ENCODE data around the gene SCMH1. TPM values are rescaled to one million over a fixed set of nuclear protein-coding genes. Genes with fewer than 3 reads are reported as not detected.

SCMH1 gene
- total RNA-seq, 1 experiment from 2014 or later = 16.5 TPM

DNA sequence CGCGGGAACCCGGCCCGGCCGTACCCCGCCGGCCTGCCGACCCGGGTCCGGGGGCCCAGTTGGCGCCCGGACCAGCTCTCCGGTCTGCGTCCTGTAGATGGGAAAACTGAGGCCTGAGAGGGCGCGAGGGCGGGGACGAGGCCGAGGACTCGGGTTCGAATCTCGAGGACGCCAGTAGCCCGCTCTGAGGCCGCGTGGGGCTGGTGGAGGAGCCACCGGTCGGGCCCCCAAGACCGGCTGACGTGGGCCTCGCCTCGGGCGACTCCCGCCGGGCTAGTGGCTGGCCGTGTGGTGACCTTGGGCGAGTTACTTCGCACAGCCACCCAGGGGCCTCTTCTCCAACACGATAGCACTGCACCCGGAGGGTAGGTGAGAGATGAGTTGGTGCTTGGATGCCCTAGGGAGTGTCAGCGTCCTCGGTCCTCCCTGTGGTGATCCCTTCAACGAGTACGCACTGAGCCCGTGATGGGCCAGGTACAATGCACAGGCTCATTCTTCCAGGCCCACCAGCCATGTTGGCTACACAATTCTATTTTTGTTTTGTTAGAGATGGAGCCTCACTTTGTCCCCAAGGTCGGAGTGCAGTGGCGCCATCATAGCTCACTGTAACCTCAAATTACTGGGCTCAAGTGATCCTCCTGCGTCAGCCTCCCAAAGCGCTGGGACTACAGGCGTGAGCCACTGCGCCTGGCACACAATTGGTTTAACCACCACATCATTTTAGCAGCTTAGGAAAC lies 404 bp upstream of the SCMH1 start:
- Histone ChIP-seq H4K5ac (ENCODE audit: insufficient read length, low read depth, low read length) (no peak overlapping the region), H3K27me3 (ENCODE audit: insufficient read depth, low read length) (no peaks in the 10 kb centered on the region), H2BK15ac (ENCODE audit: low read depth, low read length) (no peak overlapping the region), H3K4me1 (ENCODE audit: insufficient read depth, low read length) (peaks cover 2% of the 10 kb centered on the region; the same call in 1 of the 2 replicates), H3K79me2 (ENCODE audit: insufficient read depth, low read length) (peaks cover 3% of the 10 kb centered on the region; the same call in 1 of the 2 replicates), H2AFZ (ENCODE audit: low read length) (no peak overlapping the region), H3K4me2 (ENCODE audit: insufficient read depth, insufficient read length, low read length) (peak overlapping the region; percentile 70), H2BK120ac (ENCODE audit: low read depth, low read length, poor library complexity, severe bottlenecking) (no peak overlapping the region), H3K18ac (ENCODE audit: insufficient read length, low read depth, low read length) (peak overlapping the region; percentile 87), H4K20me1 (ENCODE audit: control insufficient read depth, insufficient read depth, insufficient read length) (no peaks in the 10 kb centered on the region), H2BK5ac (ENCODE audit: insufficient read length, low read length) (no peak overlapping the region), H2BK12ac (ENCODE audit: insufficient read length, low read depth, low read length) (no peak overlapping the region), H2BK20ac (ENCODE audit: low read depth, low read length, poor library complexity, severe bottlenecking) (no peak overlapping the region), H3K9ac (ENCODE audit: extremely low read depth, insufficient read length, low read length) (peak overlapping the region; percentile 60), H3K23ac (ENCODE audit: insufficient read length, low read depth, low read length) (no peak overlapping the region), H2AK5ac (ENCODE audit: insufficient read length, low read length) (no peak overlapping the region), H3K4ac (ENCODE audit: low read depth, low read length) (no peak overlapping the region; the same call in 1 of the 2 replicates), H3K14ac (ENCODE audit: insufficient read depth, low read length) (peak overlapping the region; percentile 92), H4K91ac (ENCODE audit: insufficient read length, low read depth, low read length) (no peak overlapping the region), H3K9me3 (ENCODE audit: control insufficient read depth, low read depth, low read length) (no peaks in the 10 kb centered on the region), H3K56ac (ENCODE audit: insufficient read length, low read depth, low read length) (no peak overlapping the region), H3K27ac (ENCODE audit: insufficient read length, low read depth, low read length) (no peak overlapping the region), H3K23me2 (ENCODE audit: insufficient read length, low read depth, low read length, poor library complexity, severe bottlenecking) (peaks cover 4% of the 10 kb centered on the region), H3K79me1 (ENCODE audit: insufficient read depth, low read depth, low read length, poor library complexity, severe bottlenecking) (peaks cover 6% of the 10 kb centered on the region), H3T11ph (ENCODE audit: low read length) (no peak overlapping the region), H4K8ac (replicated peaks; ENCODE audit: insufficient read length, low read depth, low read length) (no peak overlapping the region)
- H3K9me3 Mint-ChIP-seq = no peaks in the 10 kb centered on the region
- H3K27ac Mint-ChIP-seq = no peak overlapping the region
- no peaks in the 10 kb centered on the region for H3K36me3 Mint-ChIP-seq (ENCODE audit: insufficient read depth in 1 of 3, low read depth in 3 of 3)
- peak; percentile 38 for DNase-seq
- peak overlapping the region; percentile 51 to 79 for H3K4me3 Mint-ChIP-seq
- WGBS (ENCODE audit: extremely low coverage, insufficient read length, low lambda C conversion rate) = no CpG with 5 or more reads among the region's 51 CpGs
- peaks cover 15 to 17% of the 10 kb centered on the region in 2 experiments for H3K4me1 Mint-ChIP-seq
- peaks cover 28% of the 10 kb centered on the region for H3K27me3 Mint-ChIP-seq (ENCODE audit: low read depth)
- TF ChIP-seq, protein P1, sequence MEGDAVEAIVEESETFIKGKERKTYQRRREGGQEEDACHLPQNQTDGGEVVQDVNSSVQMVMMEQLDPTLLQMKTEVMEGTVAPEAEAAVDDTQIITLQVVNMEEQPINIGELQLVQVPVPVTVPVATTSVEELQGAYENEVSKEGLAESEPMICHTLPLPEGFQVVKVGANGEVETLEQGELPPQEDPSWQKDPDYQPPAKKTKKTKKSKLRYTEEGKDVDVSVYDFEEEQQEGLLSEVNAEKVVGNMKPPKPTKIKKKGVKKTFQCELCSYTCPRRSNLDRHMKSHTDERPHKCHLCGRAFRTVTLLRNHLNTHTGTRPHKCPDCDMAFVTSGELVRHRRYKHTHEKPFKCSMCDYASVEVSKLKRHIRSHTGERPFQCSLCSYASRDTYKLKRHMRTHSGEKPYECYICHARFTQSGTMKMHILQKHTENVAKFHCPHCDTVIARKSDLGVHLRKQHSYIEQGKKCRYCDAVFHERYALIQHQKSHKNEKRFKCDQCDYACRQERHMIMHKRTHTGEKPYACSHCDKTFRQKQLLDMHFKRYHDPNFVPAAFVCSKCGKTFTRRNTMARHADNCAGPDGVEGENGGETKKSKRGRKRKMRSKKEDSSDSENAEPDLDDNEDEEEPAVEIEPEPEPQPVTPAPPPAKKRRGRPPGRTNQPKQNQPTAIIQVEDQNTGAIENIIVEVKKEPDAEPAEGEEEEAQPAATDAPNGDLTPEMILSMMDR (conservative IDR thresholded peaks at IDR 0.05) = no peak

Data from H9 (cell line).